Nephron (organoid): Measurements from ENCODE around the gene LCN9.

Experiments
- H3K27ac Mint-ChIP-seq, 3 experiments: 2 replicates each; pipeline ENCODE4 v1.8.0; 2020; ENCODE audit warnings: mixed read lengths in 3 of 3, mild to moderate bottlenecking in 2 of 3, moderate library complexity in 1 of 3
- H3K27me3 Mint-ChIP-seq: 2 replicates; pipeline ENCODE4 v1.8.0; 2021; ENCODE audit warnings: low read depth, mild to moderate bottlenecking, moderate library complexity, mixed read lengths
- H3K36me3 Mint-ChIP-seq: 2 replicates; pipeline ENCODE4 v1.8.0; 2020; ENCODE audit warnings: low read depth, mixed read lengths
- H3K4me1 Mint-ChIP-seq: 2 replicates; pipeline ENCODE4 v1.8.0; 2020; ENCODE audit warnings: mixed read lengths
- H3K4me3 Mint-ChIP-seq, 3 experiments: 2 replicates each; pipeline ENCODE4 v1.8.0; 2020; ENCODE audit warnings: mild to moderate bottlenecking in 3 of 3, mixed read lengths in 3 of 3, moderate library complexity in 2 of 3
- H3K9me3 Mint-ChIP-seq: 2 replicates; pipeline ENCODE4 v1.8.0; 2020; ENCODE audit warnings: mixed read lengths
- TF ChIP-seq, protein P1 (sequence below), 3 experiments: fragments of 200-600 bp; sonication (generic); IDR thresholded peaks; one replicate each; pipeline ENCODE4 v1.5.0; 2021; ENCODE audit warnings: antibody characterized with exemption in 3 of 3; ENCODE audit not compliant: unreplicated experiment in 3 of 3

Gene LCN9

DNA sequence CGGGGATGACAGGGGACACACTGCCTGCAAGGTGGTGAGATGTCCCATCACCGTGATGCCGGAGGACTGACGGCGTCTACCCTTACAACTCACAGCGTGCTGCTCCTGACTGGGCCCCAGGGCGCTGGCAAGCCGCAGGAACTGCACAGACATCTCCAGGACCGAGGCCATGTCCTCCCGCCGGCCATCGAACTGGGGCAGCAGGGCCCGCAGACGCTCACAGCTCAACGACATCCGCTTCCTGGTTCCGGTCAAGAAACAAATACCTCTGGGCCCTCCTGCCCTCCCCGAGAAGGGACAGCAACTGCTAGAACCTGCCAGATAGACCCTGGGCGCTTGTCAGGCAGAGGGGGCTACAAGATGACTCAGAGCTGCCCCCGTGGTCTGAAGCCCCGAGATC lies 35.1 kb downstream of the LCN9 start:
- Mint-ChIP-seq H3K4me1 (no peaks in the 10 kb centered on the region), H3K4me3 (no peak overlapping the region), H3K9me3 (no peaks in the 10 kb centered on the region), H3K36me3 (no peaks in the 10 kb centered on the region), H3K27me3 (peaks cover 18% of the 10 kb centered on the region), H3K27ac (no peak overlapping the region)
- TF ChIP-seq, protein P1, sequence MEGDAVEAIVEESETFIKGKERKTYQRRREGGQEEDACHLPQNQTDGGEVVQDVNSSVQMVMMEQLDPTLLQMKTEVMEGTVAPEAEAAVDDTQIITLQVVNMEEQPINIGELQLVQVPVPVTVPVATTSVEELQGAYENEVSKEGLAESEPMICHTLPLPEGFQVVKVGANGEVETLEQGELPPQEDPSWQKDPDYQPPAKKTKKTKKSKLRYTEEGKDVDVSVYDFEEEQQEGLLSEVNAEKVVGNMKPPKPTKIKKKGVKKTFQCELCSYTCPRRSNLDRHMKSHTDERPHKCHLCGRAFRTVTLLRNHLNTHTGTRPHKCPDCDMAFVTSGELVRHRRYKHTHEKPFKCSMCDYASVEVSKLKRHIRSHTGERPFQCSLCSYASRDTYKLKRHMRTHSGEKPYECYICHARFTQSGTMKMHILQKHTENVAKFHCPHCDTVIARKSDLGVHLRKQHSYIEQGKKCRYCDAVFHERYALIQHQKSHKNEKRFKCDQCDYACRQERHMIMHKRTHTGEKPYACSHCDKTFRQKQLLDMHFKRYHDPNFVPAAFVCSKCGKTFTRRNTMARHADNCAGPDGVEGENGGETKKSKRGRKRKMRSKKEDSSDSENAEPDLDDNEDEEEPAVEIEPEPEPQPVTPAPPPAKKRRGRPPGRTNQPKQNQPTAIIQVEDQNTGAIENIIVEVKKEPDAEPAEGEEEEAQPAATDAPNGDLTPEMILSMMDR (IDR thresholded peaks at IDR 0.05; ENCODE audit: unreplicated experiment in 3 of 3), result no peak

DNA sequence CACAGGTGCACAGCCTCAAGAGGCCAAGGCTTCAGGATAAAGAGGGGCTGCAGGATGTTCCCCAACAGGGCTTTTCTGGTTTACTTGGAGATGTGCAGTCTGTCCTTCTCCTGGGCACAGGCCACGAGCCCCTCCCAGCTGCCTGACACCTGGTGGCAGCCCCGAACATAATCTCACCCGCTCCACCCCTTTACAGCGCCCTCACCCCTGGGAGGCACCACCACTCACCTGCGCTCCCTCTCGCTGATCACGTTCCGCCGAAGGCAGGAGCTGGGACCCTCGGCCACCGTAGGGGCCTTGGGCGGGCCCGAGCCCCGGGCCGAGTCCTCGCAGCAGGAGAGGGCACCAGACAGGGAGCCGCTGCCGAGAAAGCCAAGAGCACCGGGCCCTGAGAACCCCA lies 35.7 kb downstream of the LCN9 start:
- H3K4me3 Mint-ChIP-seq, result no peak overlapping the region
- H3K27ac Mint-ChIP-seq, result no peak overlapping the region
- no peaks in the 10 kb centered on the region for H3K36me3 Mint-ChIP-seq
- H3K9me3 Mint-ChIP-seq, result no peaks in the 10 kb centered on the region
- peaks cover 19% of the 10 kb centered on the region for H3K27me3 Mint-ChIP-seq
- H3K4me1 Mint-ChIP-seq, result no peaks in the 10 kb centered on the region
- TF ChIP-seq, protein P1 (IDR thresholded peaks at IDR 0.05; ENCODE audit: unreplicated experiment in 3 of 3), result no peak

DNA sequence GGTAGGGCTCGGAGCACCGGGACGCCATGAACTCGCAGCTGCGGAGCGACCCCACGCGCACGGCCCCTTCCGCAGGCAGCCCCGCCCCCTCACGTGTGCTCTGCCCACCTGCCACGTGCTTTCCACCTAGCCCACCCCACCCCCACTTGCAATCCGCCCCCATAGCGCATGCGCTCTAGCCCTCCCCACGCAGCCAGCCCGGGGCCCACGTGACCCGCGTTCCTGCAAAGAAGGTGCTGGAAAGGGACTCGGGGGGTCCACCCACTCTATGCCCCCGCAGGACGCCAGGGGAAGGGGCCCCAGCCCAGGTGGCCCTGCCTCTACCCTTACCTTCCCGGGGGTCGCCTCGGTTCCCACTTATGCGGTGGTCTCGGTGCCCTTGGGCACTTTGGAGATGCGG lies 36.3 kb downstream of the LCN9 start, which contains the start of gene SOHLH1:
Gene SOHLH1 (minus strand): TSS at position 42 of the 400 bp plus-strand sequence. CDS start 14 bp downstream, at position 28.
- Mint-ChIP-seq H3K27me3 (peaks cover 18% of the 10 kb centered on the region), H3K9me3 (no peaks in the 10 kb centered on the region), H3K4me3 (no peak within 1 kb of the TSS), H3K27ac (no peak within 1 kb of the TSS), H3K36me3 (no peaks in the 10 kb centered on the region), H3K4me1 (no peaks in the 10 kb centered on the region)
- TF ChIP-seq, protein P1 (IDR thresholded peaks at IDR 0.05; ENCODE audit: unreplicated experiment in 3 of 3), result no peak

DNA sequence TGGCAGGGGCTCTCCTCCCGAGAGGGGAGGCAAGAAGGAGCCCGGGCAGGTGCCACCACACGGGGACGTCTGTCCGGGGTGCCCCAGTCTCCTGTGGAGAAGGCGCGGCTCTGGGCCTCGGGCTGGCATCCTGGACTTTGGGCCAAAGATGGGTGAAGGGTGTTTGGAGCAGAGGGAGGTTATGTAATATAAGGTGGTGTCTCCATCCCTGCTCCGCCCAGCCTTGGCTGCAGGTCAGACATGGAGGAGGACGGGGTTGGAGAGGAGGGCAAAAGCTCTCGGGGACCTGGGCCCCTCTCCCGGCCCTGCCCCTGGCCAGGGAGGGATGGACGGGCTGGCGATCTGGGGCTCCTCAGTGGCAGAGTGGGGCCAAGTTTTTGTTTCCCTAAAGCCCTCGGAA lies 37.4 kb downstream of the LCN9 start:
- Mint-ChIP-seq H3K4me1 (peaks cover 5% of the 10 kb centered on the region), H3K4me3 (no peak overlapping the region), H3K27me3 (peaks cover 23% of the 10 kb centered on the region), H3K36me3 (no peaks in the 10 kb centered on the region), H3K27ac (no peak overlapping the region), H3K9me3 (no peaks in the 10 kb centered on the region)
- TF ChIP-seq, protein P1 (IDR thresholded peaks at IDR 0.05; ENCODE audit: unreplicated experiment in 3 of 3), result no peak

DNA sequence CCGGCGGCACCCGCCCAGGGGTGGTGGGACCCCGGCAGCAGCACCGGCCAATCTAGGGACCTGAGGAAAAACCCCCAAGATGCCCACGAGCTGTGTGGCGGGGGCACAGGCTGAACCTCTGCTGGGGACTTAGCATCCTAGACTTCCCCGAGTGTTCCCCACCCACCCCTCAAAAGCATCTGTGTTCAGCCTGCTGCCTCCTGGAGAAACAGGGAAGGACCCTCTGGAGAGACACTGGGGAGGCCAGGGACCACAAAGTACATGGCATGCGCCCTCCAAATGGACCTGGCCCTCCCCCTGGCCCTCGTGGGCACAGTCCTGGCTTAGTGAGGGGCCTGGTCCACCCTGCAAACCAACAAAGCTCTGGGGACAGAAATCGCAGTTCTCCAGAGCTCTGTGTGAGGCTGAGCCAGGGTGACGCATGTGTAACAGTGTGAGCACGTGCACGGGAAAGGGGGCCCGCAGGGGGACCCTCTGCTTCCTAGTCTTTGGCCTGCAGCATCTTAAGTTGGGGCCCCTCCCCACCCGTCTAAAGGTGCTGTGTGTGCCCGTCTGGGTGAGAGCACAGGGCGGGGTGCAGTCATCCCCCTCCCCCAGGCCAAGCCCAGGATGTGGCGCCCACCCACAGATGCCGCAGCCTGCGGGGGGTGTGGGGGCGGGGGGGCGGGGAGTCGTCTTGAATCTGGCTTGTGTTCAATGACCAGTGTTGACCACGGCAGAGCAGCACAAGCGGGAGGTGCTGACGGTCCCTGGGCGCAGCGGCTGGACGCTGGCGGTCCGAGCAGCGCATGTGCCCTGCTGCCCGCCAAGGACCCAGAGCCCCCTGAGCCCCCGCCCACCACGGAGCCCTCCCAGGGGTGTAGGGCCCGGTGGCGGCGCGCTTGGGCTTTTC lies 38.2 kb downstream of the LCN9 start:
- TF ChIP-seq, protein P1 (IDR thresholded peaks at IDR 0.05; ENCODE audit: unreplicated experiment in 3 of 3), result no peak
- peaks cover 5% of the 10 kb centered on the region for H3K4me1 Mint-ChIP-seq
- H3K9me3 Mint-ChIP-seq, result no peaks in the 10 kb centered on the region
- peaks cover 23% of the 10 kb centered on the region for H3K27me3 Mint-ChIP-seq
- H3K4me3 Mint-ChIP-seq, result peak overlapping the region in 1 of 3 experiments; percentile 19
- H3K36me3 Mint-ChIP-seq, result no peaks in the 10 kb centered on the region
- no peak overlapping the region for H3K27ac Mint-ChIP-seq
